Cardiac muscle cell (in vitro differentiated cells and primary cell): ENCODE measurements around the gene LYRM4. TPM values are rescaled to one million over a fixed set of nuclear protein-coding genes. Genes with fewer than 3 reads are reported as not detected.

Source experiments
- DNase-seq, 2 donors: peaks; one replicate each; pipeline versions ENCODE4 v3.0.0 to v3.0.0-alpha.2; 2010 to 2017; ENCODE audit warnings: low read depth in 1 of 2, low spot score in 1 of 2
- H3K27ac ChIP-seq: fragments of 200-600 bp; sonication (generic); 2 replicates; pipeline ENCODE4 v1.5.1; 2016
- H3K27me3 ChIP-seq: fragments of 200-600 bp; sonication (generic); 2 replicates; pipeline ENCODE4 v1.6.0; 2016; ENCODE audit warnings: control low read depth
- H3K36me3 ChIP-seq: fragments of 200-600 bp; sonication (generic); 2 replicates; pipeline ENCODE4 v1.5.1; 2016; ENCODE audit warnings: control low read depth
- H3K4me1 ChIP-seq: fragments of 200-600 bp; sonication (generic); 2 replicates; pipeline ENCODE4 v1.8.1; 2017; ENCODE audit warnings: low read depth, mild to moderate bottlenecking, mixed run types
- H3K4me3 ChIP-seq: fragments of 200-600 bp; sonication (generic); 2 replicates; pipeline ENCODE4 v1.5.1; 2016; ENCODE audit warnings: mild to moderate bottlenecking
- H3K9me3 ChIP-seq: fragments of 200-600 bp; sonication (generic); 2 replicates; pipeline ENCODE4 v1.5.1; 2017; ENCODE audit warnings: low read depth, mild to moderate bottlenecking, control low read depth
- CTCF ChIP-seq: IDR thresholded peaks from 2 replicates; pipeline ENCODE4 v1.5.1; 2012; ENCODE audit warnings: low read depth, mild to moderate bottlenecking, low read length
- polyA plus RNA-seq: library from polyadenylated mRNA; unstranded; fragments of >200 nt; fragmentation: Nextera tagmentation; extraction: Ambion mirVana; gene quantifications from 2 replicates; pipeline ENCODE4 v1.2.1, GENCODE V29; 2016
- total RNA-seq: library from RNA; depleted of rRNA; stranded (reverse); fragments of >200 nt; gene quantifications from 2 replicates; pipeline ENCODE4 v1.2.3, GENCODE V29; 2016

LYRM4 gene
- total and polyA plus RNA-seq, 2 experiments from 2014 or later, result 24.2 to 38.3 TPM

- TF ChIP-seq CTCF, result no peak
- Histone ChIP-seq H3K27me3 (no peaks in the 10 kb centered on the region), H3K4me3 (no peak overlapping the region), H3K36me3 (no peaks in the 10 kb centered on the region), H3K27ac (no peak overlapping the region), H3K4me1 (no peaks in the 10 kb centered on the region), H3K9me3 (no peaks in the 10 kb centered on the region)
- no peak for DNase-seq
Measured at GRCh38 chr6:5180636-5181035, 80.1 kb downstream of the LYRM4 start.

DNA sequence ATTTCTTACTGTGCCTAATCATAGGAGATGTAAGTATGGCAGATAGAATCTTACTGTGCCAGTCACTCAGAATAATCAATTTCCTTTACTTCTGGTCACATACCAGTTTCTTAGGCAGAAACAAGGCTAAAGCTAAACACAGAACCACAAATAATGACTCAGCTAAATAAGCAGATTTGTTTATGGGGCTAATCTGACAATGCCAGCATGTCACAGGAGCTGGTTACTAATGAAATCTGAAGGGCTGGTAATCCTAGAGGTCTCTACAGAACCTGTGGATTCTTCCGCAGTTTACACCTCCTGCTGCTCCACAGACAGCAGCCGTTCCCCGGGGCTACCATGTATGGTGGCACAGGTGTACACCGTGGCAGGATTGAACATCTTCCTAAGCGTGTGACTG, 80.8 kb downstream of the LYRM4 start:
- TF ChIP-seq CTCF, result no peak
- Histone ChIP-seq H3K4me1 (no peaks in the 10 kb centered on the region), H3K27ac (no peak overlapping the region), H3K27me3 (no peaks in the 10 kb centered on the region), H3K4me3 (no peak overlapping the region), H3K36me3 (no peaks in the 10 kb centered on the region), H3K9me3 (no peaks in the 10 kb centered on the region)
- DNase-seq, result no peak

- no peak for DNase-seq
- no peak for TF ChIP-seq CTCF
Measured at GRCh38 chr6:5178806-5179205, 81.9 kb downstream of the LYRM4 start.

DNA sequence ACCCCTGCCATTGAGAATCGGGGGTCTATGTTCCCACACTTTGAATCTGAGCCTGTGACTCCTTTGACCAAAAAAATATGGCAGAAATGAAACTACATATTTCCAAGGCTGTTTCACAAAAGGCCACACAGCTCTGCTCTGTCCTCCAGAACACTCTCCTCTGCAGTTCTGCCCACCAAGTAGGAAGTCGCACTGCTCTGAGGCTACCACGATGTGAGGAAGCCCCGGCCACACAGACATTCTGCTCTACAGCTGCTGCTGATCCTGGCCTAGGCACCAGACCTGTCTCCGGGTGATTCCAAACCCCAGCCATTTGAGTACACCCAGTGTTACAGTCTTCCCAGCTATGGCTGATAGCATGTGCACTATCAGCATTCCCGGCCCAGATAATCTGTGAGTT, 85.1 kb downstream of the LYRM4 start:
- TF ChIP-seq CTCF, result no peak
- no peaks in the 10 kb centered on the region for H3K27me3 ChIP-seq
- H3K9me3 ChIP-seq, result no peaks in the 10 kb centered on the region
- DNase-seq, result no peak
- H3K4me3 ChIP-seq, result no peak overlapping the region
- no peaks in the 10 kb centered on the region for H3K36me3 ChIP-seq
- no peak overlapping the region for H3K27ac ChIP-seq
- no peaks in the 10 kb centered on the region for H3K4me1 ChIP-seq

More at GRCh38 chr6:5178806-5179205, 81.9 kb downstream of the LYRM4 start:
- Histone ChIP-seq H3K27ac (no peak overlapping the region), H3K36me3 (no peaks in the 10 kb centered on the region), H3K4me1 (no peaks in the 10 kb centered on the region), H3K27me3 (no peaks in the 10 kb centered on the region), H3K9me3 (no peaks in the 10 kb centered on the region), H3K4me3 (no peak overlapping the region)

DNA sequence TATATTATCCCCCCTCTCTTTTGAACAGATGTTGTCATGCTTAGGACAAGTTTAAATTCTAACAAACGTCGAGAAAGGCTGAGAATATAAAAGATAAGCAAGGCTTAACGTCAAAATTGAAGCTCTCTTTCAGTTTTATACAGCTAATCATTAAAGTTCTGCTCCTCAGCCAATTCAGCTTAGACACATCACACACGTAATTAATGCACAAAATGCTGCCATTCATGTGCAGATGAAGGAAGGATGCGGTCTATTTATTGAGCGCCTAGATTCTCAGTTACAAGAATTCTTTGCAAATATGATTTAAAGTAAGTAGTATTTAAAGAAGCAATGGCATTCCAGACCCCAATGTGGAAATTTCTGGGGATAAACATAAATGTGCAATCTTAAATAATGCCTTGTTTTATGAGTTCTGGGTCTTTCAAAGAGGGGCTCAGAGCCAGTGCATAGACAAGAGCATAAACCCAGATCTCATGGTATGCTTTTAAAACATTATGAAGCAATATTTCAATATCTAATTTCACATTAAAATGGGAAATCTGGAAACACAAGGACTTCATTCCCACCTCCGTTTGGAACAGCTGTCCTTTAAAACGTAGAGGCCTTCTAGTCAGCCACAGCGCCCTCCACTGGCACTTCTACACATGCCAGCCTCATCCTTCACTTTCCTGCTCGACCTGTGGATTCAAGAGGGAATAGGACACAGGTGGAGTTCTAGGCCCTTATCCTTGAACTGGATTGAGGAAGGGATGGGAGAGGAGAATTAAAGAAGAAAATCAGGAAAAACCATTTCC, 85.8 kb downstream of the LYRM4 start:
- Histone ChIP-seq H3K36me3 (no peaks in the 10 kb centered on the region), H3K27me3 (no peaks in the 10 kb centered on the region), H3K27ac (no peak overlapping the region), H3K9me3 (no peaks in the 10 kb centered on the region), H3K4me1 (no peaks in the 10 kb centered on the region), H3K4me3 (no peak overlapping the region)
- peak in 1 of 2 donors; percentile 49 for DNase-seq
- peak; percentile 42 for TF ChIP-seq CTCF
